PC-9 (cell line): Measurements from ENCODE around the gene SORCS2. TPM values are rescaled to one million over a fixed set of nuclear protein-coding genes. Genes with fewer than 3 reads are reported as not detected.

Experiments
- BruUV-seq: library from RNA; stranded (reverse); fragments of 400-500 nt; replicated peaks from 2 replicates; lab custom pipeline; 2021; lab: Mats Ljungman, UMichigan
- CTCF ChIA-PET: fragments of 300-600 bp; sonication (Branson Sonifier 250); formaldehyde crosslinking; loops from one replicate; lab custom pipeline; 2022; ENCODE audit warnings: antibody characterized with exemption; lab: Charles Lee
- POLR2A ChIA-PET: fragments of 300-600 bp; sonication (Branson Sonifier 250); formaldehyde crosslinking; loops from one replicate; lab custom pipeline; 2022; ENCODE audit warnings: antibody characterized with exemption; ENCODE audit not compliant: unreplicated experiment; lab: Charles Lee
- DNase-seq, 2 experiments: peaks; one replicate each; pipeline versions ENCODE4 v3.0.0 to v3.0.0-alpha.2; 2015 to 2022; ENCODE audit warnings: mixed read lengths in 1 of 2
- H2AFZ ChIP-seq: fragments of 200-600 bp; sonication (generic); 2 replicates; pipeline ENCODE4 v1.8.1; 2017; ENCODE audit warnings: antibody characterized with exemption
- H3F3A ChIP-seq: fragments of 200-600 bp; sonication (generic); 2 replicates; pipeline ENCODE4 v1.8.1; 2017; ENCODE audit warnings: antibody characterized with exemption, mild to moderate bottlenecking, low read depth; ENCODE audit not compliant: insufficient read depth
- H3K27ac ChIP-seq: fragments of 200-600 bp; sonication (generic); 2 replicates; pipeline ENCODE4 v1.6.1; 2016; ENCODE audit warnings: mixed run types
- H3K27me3 ChIP-seq: fragments of 200-600 bp; sonication (generic); 2 replicates; pipeline ENCODE4 v1.6.1; 2016; ENCODE audit warnings: low read depth, mixed run types; ENCODE audit not compliant: insufficient read depth
- H3K36me3 ChIP-seq: fragments of 200-600 bp; sonication (generic); 2 replicates; pipeline ENCODE4 v1.6.1; 2016; ENCODE audit warnings: low read depth, mixed run types
- H3K4me1 ChIP-seq: fragments of 200-600 bp; sonication (generic); replicated peaks from 2 replicates; pipeline ENCODE4 v1.6.1; 2016; ENCODE audit warnings: mixed run types; ENCODE audit not compliant: insufficient read depth
- H3K4me2 ChIP-seq: fragments of 200-600 bp; sonication (generic); 2 replicates; pipeline ENCODE4 v1.6.1; 2017; ENCODE audit warnings: mixed run types
- H3K4me3 ChIP-seq: fragments of 200-600 bp; sonication (generic); 2 replicates; pipeline ENCODE4 v1.6.1; 2016; ENCODE audit warnings: mixed run types
- H3K79me2 ChIP-seq: fragments of 200-600 bp; sonication (generic); 2 replicates; pipeline ENCODE4 v1.6.1; 2017; ENCODE audit warnings: low read depth, mixed run types
- H3K9me2 ChIP-seq: fragments of 200-600 bp; sonication (generic); 2 replicates; pipeline ENCODE4 v1.8.1; 2017; ENCODE audit warnings: mild to moderate bottlenecking; ENCODE audit not compliant: insufficient read depth
- H3K9me3 ChIP-seq: fragments of 200-600 bp; sonication (generic); 2 replicates; pipeline ENCODE4 v1.8.1; 2016; ENCODE audit warnings: low read depth; ENCODE audit not compliant: insufficient read depth
- H4K20me1 ChIP-seq: fragments of 200-600 bp; sonication (generic); 2 replicates; pipeline ENCODE4 v1.8.1; 2017; ENCODE audit not compliant: insufficient read depth
- EZH2 ChIP-seq: fragments of 200-600 bp; sonication (generic); IDR thresholded peaks from 2 replicates; pipeline ENCODE4 v1.8.0; 2017; ENCODE audit warnings: antibody characterized with exemption, low read depth
- intact Hi-C: fragments of 100-400 bp; cut with micrococcal nuclease; formaldehyde crosslinking; loops from one replicate; pipeline ENCODE4 v1.10.0; 2022; ENCODE audit not compliant: unreplicated experiment
- total RNA-seq: library from RNA; stranded (reverse); gene quantifications from 2 replicates; pipeline ENCODE4 v1.2.3, GENCODE V29; 2021
- TF ChIP-seq, protein P1 (sequence below): fragments of 200-600 bp; sonication (generic); conservative IDR thresholded peaks from 2 replicates; pipeline ENCODE4 v1.6.1; 2017; ENCODE audit warnings: mixed run types, antibody characterized with exemption, mild to moderate bottlenecking, moderate library complexity

The SORCS2 gene
- total RNA-seq, 1 experiment from 2014 or later: 25.8 TPM

DNA sequence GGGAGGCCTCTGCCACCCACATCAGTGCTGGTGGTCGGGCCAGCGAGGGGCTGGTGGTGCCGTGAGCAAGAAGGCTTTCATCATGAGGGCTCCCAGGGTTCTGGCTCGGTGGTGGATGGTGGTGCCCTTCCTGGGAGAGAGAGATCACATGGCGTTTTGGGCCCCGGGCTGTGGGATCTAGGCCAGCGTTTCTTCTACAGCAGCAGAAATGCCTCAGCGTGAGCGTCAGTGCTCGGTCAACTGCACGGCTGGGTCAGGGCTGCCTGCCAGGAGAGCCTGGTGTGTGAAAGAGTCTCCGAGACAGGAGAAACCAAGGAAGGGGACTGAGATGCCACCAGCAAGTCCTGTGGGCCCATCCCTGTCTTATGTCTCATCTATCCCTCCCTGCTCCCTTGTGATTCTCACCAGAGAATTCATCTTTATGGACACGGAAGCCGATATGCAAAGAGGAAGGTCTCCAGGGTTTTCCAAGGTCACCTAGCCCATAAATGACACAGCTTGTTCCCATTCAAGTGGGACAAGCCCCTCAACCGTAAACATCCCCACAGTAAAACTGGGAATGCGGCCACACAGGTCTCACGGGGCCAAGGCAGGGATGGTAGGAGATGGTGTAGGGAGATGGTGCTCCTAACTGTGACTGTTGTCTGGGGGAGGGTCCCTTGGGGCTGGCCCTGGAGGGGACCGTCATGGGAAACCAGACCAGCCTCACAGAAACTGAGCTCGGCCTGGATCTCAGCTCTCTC is 99.2 kb downstream of the SORCS2 start:
- H4K20me1 ChIP-seq: no peaks in the 10 kb centered on the region
- CTCF ChIA-PET: interaction anchor here (0.6 kb wide), 1 partner anchor 25 kb away, joined by 9 read pairs; no protein-coding TSS in a partner anchor
- intact Hi-C loops: no loop called here
- POLR2A ChIA-PET: no interaction called here
- no peak overlapping the region for H3K4me3 ChIP-seq
- H3K4me1 ChIP-seq: no peaks in the 10 kb centered on the region
- no peak overlapping the region for H3K4me2 ChIP-seq
- BruUV-seq: no TSS peak
- no peaks in the 10 kb centered on the region for H3K9me2 ChIP-seq
- no peaks in the 10 kb centered on the region; the same call in 1 of the 2 replicates for H3F3A ChIP-seq
- no peaks in the 10 kb centered on the region for H3K79me2 ChIP-seq
- no peak for DNase-seq
- no peaks in the 10 kb centered on the region for H3K27me3 ChIP-seq
- no peak overlapping the region for H2AFZ ChIP-seq
- no peaks in the 10 kb centered on the region for H3K36me3 ChIP-seq
- no peak overlapping the region for H3K27ac ChIP-seq
- H3K9me3 ChIP-seq: no peaks in the 10 kb centered on the region
- TF ChIP-seq EZH2: no peak
- TF ChIP-seq, protein P1, sequence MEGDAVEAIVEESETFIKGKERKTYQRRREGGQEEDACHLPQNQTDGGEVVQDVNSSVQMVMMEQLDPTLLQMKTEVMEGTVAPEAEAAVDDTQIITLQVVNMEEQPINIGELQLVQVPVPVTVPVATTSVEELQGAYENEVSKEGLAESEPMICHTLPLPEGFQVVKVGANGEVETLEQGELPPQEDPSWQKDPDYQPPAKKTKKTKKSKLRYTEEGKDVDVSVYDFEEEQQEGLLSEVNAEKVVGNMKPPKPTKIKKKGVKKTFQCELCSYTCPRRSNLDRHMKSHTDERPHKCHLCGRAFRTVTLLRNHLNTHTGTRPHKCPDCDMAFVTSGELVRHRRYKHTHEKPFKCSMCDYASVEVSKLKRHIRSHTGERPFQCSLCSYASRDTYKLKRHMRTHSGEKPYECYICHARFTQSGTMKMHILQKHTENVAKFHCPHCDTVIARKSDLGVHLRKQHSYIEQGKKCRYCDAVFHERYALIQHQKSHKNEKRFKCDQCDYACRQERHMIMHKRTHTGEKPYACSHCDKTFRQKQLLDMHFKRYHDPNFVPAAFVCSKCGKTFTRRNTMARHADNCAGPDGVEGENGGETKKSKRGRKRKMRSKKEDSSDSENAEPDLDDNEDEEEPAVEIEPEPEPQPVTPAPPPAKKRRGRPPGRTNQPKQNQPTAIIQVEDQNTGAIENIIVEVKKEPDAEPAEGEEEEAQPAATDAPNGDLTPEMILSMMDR: no peak

DNA sequence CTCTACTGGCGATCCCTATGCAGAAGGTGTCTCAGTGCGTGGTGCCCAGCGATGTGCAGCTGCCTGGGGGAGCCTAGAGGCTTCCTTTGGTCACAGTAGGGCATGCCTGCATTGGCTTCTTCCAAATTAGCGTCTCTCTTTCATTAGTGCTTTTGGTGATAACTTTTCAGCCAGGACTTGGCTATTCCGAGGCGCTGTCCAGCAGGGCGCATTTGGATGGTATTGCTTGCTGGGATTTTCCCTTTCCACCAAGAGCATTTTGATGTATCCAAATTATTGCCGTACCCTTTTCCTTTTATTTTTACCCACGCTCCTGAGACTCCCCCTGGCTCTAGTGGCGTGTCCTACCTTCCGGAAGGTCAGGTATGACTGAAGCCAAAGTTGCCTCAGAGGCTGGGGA is 101.4 kb downstream of the SORCS2 start:
- no peak overlapping the region for H3K4me2 ChIP-seq
- no peaks in the 10 kb centered on the region; the same call in 1 of the 2 replicates for H3F3A ChIP-seq
- H3K27me3 ChIP-seq: no peaks in the 10 kb centered on the region
- H2AFZ ChIP-seq: no peak overlapping the region
- ChIA-PET POLR2A (no interaction called here), CTCF (no interaction called here)
- H3K79me2 ChIP-seq: no peaks in the 10 kb centered on the region
- H3K4me3 ChIP-seq: no peak overlapping the region
- H3K4me1 ChIP-seq: no peaks in the 10 kb centered on the region
- no TSS peak for BruUV-seq
- H3K9me2 ChIP-seq: no peaks in the 10 kb centered on the region
- no peak overlapping the region for H3K27ac ChIP-seq
- no peak for DNase-seq
- TF ChIP-seq, protein P1: no peak
- no peak for TF ChIP-seq EZH2
- intact Hi-C loops: no loop called here
- no peaks in the 10 kb centered on the region for H3K9me3 ChIP-seq
- H3K36me3 ChIP-seq: no peaks in the 10 kb centered on the region
- no peaks in the 10 kb centered on the region for H4K20me1 ChIP-seq

DNA sequence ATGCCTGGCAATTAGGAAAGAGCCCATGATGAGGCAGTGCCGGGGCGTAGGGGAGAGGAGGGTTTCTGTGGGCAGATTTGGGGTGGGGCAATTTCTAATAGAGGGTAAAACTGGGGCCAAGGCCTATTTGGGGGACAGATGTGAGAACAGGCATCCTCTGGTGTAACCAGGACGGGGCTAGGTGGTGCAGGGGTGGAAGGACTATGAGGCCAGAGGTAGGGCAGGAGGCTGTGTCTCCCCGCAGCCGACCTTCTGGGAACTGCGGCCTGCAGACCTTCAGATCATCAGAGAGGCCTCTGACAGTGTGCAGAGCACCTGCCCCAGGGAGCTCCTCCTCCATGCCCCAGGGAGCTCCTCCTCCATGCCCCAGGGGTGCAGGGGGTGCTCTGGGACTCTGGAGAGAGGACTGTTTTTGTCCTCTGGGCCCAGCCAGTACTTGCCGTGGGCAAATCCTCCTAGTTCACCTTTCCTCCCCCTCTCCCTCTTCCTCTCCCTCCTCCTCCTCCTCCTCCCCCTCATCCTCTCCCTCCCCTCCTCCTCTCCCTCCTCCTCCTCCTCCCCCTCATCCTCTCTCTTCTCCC is 101.9 kb downstream of the SORCS2 start:
- ChIA-PET POLR2A (no interaction called here), CTCF (no interaction called here)
- DNase-seq: no peak
- Histone ChIP-seq H3K27ac (no peak overlapping the region), H3K79me2 (no peaks in the 10 kb centered on the region), H4K20me1 (no peaks in the 10 kb centered on the region), H2AFZ (no peak overlapping the region), H3K4me1 (no peaks in the 10 kb centered on the region), H3F3A (no peaks in the 10 kb centered on the region; the same call in 1 of the 2 replicates), H3K4me3 (no peak overlapping the region), H3K9me3 (no peaks in the 10 kb centered on the region), H3K36me3 (no peaks in the 10 kb centered on the region), H3K9me2 (no peaks in the 10 kb centered on the region), H3K27me3 (no peaks in the 10 kb centered on the region), H3K4me2 (no peak overlapping the region)
- intact Hi-C loops: no loop called here
- TF ChIP-seq, protein P1: no peak
- TF ChIP-seq EZH2: no peak
- BruUV-seq: no TSS peak
